Progenitor cell of endocrine pancreas (in vitro differentiated cells): ENCODE measurements around the gene FOXD1. TPM values are rescaled to one million over a fixed set of nuclear protein-coding genes. Genes with fewer than 3 reads are reported as not detected.

Experiments used
- DNase-seq: peaks from one replicate; pipeline ENCODE4 v3.0.0; 2021; ENCODE audit warnings: low spot score; ENCODE audit not compliant: unreplicated experiment
- H3K27ac Mint-ChIP-seq: 2 replicates; pipeline ENCODE4 v1.8.0; 2021; ENCODE audit warnings: mild to moderate bottlenecking, moderate library complexity, mixed read lengths
- H3K27me3 Mint-ChIP-seq: 2 replicates; pipeline ENCODE4 v1.8.0; 2021; ENCODE audit warnings: mixed read lengths
- H3K36me3 Mint-ChIP-seq: 2 replicates; pipeline ENCODE4 v1.8.0; 2022; ENCODE audit warnings: mixed read lengths; ENCODE audit not compliant: insufficient read depth
- H3K4me1 Mint-ChIP-seq: 2 replicates; pipeline ENCODE4 v1.8.0; 2021; ENCODE audit warnings: low read depth, mixed read lengths
- H3K4me3 Mint-ChIP-seq: 2 replicates; pipeline ENCODE4 v1.8.0; 2021; ENCODE audit warnings: low read depth, mild to moderate bottlenecking, moderate library complexity, mixed read lengths
- H3K9me3 Mint-ChIP-seq: 2 replicates; pipeline ENCODE4 v1.8.0; 2021; ENCODE audit warnings: low read depth, mixed read lengths
- CTCF ChIP-seq: fragments of 200-600 bp; sonication (generic); IDR thresholded peaks from one replicate; pipeline ENCODE4 v1.5.0; 2021; ENCODE audit warnings: antibody characterized with exemption, mild to moderate bottlenecking; ENCODE audit not compliant: unreplicated experiment
- total RNA-seq: library from RNA; stranded (reverse); gene quantifications from 2 replicates; pipeline ENCODE4 v1.2.1, GENCODE V29; 2021

The FOXD1 gene
- total RNA-seq, 1 donor from 2014 or later = 0.19 TPM

DNA sequence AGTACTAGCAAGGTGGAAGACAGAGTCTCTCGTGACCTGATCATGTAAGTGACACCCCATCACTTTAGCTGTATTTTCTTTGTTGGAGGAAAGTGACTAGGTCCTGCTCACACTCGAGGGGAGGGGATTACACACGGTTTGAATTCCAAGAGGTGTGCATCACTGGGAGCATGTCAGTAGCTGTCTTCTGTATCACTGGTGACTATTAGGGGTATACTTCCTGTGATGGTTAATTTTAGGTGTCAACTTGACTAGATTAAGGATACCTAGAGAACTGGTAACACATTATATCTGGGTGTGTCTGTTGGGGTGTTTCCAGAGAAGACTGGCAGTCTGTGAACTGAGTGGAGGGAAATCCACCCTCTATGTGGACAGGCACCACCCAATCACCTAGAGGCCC is 22.5 kb downstream of the FOXD1 start:
- Mint-ChIP-seq H3K4me3 (no peak overlapping the region), H3K27me3 (peaks cover 66% of the 10 kb centered on the region), H3K36me3 (no peaks in the 10 kb centered on the region), H3K4me1 (peaks cover 1% of the 10 kb centered on the region), H3K27ac (no peak overlapping the region), H3K9me3 (no peaks in the 10 kb centered on the region)
- DNase-seq = no peak
- TF ChIP-seq CTCF = no peak

- Mint-ChIP-seq H3K36me3 (no peaks in the 10 kb centered on the region), H3K9me3 (no peaks in the 10 kb centered on the region), H3K27ac (no peak overlapping the region), H3K27me3 (peaks cover 72% of the 10 kb centered on the region), H3K4me3 (no peak overlapping the region), H3K4me1 (peaks cover 4% of the 10 kb centered on the region)
- no peak for TF ChIP-seq CTCF
- DNase-seq = no peak
These were observed 24.0 kb downstream of the FOXD1 start for GRCh38 chr5:73424556-73424977.

GRCh38 chr5:73422164-73422563 is 26.4 kb downstream of the FOXD1 start:
- TF ChIP-seq CTCF = no peak
- no peaks in the 10 kb centered on the region for H3K9me3 Mint-ChIP-seq
- H3K4me3 Mint-ChIP-seq = no peak overlapping the region
- no peaks in the 10 kb centered on the region for H3K36me3 Mint-ChIP-seq
- DNase-seq = no peak
- H3K27ac Mint-ChIP-seq = no peak overlapping the region
- peaks cover 72% of the 10 kb centered on the region for H3K27me3 Mint-ChIP-seq
- H3K4me1 Mint-ChIP-seq = peaks cover 15% of the 10 kb centered on the region

DNA sequence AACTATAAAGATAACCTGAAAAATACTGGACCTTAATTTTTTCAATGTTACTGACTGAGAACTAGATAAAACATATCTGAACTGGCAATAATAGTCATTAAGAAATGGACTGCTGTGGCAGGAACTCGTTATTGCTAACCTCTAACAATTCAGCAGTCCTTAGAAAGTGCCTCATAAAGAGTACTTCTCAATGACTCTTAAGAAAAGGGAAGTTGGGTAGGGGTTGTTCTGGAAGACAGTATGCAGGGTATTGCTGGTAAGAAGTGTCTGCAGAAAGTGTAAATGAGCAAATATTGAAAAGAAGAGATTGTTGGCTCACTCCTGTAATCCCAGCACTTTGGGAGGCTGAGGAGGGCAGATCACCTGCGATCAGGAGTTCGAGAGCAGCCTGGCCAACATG is 27.9 kb downstream of the FOXD1 start:
- Mint-ChIP-seq H3K4me3 (no peak overlapping the region), H3K27me3 (peaks cover 69% of the 10 kb centered on the region), H3K27ac (no peak overlapping the region), H3K36me3 (no peaks in the 10 kb centered on the region), H3K9me3 (no peaks in the 10 kb centered on the region), H3K4me1 (peaks cover 21% of the 10 kb centered on the region)
- TF ChIP-seq CTCF = no peak
- DNase-seq = no peak

- Mint-ChIP-seq H3K4me3 (peak overlapping the region; percentile 72), H3K4me1 (peaks cover 21% of the 10 kb centered on the region), H3K36me3 (no peaks in the 10 kb centered on the region), H3K27ac (peak overlapping the region; percentile 83), H3K27me3 (peaks cover 70% of the 10 kb centered on the region), H3K9me3 (no peaks in the 10 kb centered on the region)
- DNase-seq = peak; percentile 44
- TF ChIP-seq CTCF = no peak
These were observed 28.8 kb downstream of the FOXD1 start for GRCh38 chr5:73419465-73420390.
